ENCODE measurements around the gene TEX9.

- TF ChIP-seq TAF1 (IDR thresholded peaks at IDR 0.05; ENCODE audit: borderline replicate concordance, insufficient read depth, low read length) (no peak), POLR2AphosphoS5 (IDR thresholded peaks at IDR 0.05; ENCODE audit: low read depth, low read length) (no peak)
- TF ChIP-seq, protein P1, sequence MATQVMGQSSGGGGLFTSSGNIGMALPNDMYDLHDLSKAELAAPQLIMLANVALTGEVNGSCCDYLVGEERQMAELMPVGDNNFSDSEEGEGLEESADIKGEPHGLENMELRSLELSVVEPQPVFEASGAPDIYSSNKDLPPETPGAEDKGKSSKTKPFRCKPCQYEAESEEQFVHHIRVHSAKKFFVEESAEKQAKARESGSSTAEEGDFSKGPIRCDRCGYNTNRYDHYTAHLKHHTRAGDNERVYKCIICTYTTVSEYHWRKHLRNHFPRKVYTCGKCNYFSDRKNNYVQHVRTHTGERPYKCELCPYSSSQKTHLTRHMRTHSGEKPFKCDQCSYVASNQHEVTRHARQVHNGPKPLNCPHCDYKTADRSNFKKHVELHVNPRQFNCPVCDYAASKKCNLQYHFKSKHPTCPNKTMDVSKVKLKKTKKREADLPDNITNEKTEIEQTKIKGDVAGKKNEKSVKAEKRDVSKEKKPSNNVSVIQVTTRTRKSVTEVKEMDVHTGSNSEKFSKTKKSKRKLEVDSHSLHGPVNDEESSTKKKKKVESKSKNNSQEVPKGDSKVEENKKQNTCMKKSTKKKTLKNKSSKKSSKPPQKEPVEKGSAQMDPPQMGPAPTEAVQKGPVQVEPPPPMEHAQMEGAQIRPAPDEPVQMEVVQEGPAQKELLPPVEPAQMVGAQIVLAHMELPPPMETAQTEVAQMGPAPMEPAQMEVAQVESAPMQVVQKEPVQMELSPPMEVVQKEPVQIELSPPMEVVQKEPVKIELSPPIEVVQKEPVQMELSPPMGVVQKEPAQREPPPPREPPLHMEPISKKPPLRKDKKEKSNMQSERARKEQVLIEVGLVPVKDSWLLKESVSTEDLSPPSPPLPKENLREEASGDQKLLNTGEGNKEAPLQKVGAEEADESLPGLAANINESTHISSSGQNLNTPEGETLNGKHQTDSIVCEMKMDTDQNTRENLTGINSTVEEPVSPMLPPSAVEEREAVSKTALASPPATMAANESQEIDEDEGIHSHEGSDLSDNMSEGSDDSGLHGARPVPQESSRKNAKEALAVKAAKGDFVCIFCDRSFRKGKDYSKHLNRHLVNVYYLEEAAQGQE (IDR thresholded peaks at IDR 0.05; ENCODE audit: insufficient read depth in 1 of 2, low read depth in 2 of 2, low read length in 2 of 2), result no peak
Observed at GRCh38 chr15:56322444-56322843, 42.8 kb upstream of the TEX9 start.

Data from PFSK-1 (cell line).